Choroid plexus epithelial cell (primary cell): ENCODE data around the gene BCAS3.

Experiments
- DNase-seq: peaks from one replicate; pipeline ENCODE4 v3.0.0-alpha.2; 2010; ENCODE audit warnings: low read depth
- H3K4me3 ChIP-seq: 2 replicates; pipeline ENCODE4 v1.5.1; 2011; ENCODE audit warnings: low read depth, mild to moderate bottlenecking, control low read depth, low read length, moderate library complexity
- CTCF ChIP-seq: conservative IDR thresholded peaks from 2 replicates; pipeline ENCODE4 v1.5.1; 2011; ENCODE audit warnings: low read depth, mild to moderate bottlenecking, control low read depth, inconsistent platforms, low read length, moderate library complexity

Gene BCAS3

GRCh38 chr17:61174310-61174709 is 496.7 kb downstream of the BCAS3 start:
- no peak for DNase-seq
- TF ChIP-seq CTCF: no peak
- H3K4me3 ChIP-seq: no peak overlapping the region

- no peak overlapping the region for H3K4me3 ChIP-seq
- TF ChIP-seq CTCF: no peak
- no peak for DNase-seq
These were observed 497.9 kb downstream of the BCAS3 start for GRCh38 chr17:61175298-61176142.

DNA sequence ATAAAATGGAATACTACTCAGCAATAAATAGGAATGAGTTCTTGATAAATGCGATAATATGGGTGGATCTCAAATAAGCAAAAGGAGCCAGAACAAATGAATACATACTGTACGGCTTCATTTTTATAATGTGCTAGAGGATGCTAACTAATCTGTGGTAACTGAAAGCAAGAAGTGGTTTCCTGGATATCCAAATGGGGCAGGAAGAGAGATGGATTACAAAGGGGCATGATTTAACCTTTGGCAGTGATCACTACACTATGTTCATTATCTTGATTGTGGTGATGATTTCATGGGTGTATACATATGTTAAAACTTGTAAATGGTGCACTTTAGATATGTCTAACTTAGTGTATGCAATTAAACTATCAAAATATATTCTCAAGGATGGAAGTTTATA is 499.7 kb downstream of the BCAS3 start:
- TF ChIP-seq CTCF: no peak
- no peak for DNase-seq
- no peak overlapping the region for H3K4me3 ChIP-seq

DNA sequence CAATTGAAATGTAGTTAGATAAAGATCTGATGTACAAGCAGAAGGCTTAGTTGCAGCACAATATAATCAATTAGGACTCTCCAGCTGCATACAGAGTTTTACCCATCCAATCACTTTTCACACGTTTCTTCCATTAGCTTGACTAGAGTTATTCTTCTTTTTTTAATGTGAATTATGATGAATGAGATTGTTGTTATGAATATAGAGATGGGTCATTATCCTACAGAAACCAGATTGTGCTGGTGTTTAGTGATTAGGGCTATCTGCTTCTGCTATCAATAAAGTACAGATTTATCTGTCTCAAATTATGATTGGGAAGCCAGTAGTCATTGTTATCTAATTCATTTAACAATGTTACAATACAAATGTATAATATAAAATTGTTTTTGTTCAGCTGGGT is 500.6 kb downstream of the BCAS3 start:
- TF ChIP-seq CTCF: no peak
- H3K4me3 ChIP-seq: no peak overlapping the region
- no peak for DNase-seq

DNA sequence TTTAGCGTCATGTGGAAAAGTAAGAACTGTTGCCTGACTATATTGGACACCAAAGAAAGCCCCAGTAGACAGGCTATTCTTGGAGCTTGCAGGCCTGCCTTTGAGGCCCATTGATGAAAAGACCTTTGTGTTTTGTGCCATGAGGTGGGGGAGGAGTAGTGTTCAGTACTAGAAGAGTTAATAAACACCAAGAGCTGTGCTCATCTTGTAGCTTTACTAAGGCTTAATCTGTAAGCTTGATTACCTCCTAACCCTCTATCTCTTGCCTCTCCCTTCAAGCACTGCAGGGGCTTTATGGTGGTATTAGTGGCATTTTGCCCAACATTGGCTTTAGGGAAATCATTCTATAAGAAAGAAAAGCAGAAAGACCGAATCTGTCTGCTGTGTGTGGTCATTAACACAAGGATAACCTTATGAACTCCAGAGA is 501.7 kb downstream of the BCAS3 start:
- TF ChIP-seq CTCF: no peak
- no peak for DNase-seq
- no peak overlapping the region for H3K4me3 ChIP-seq

GRCh38 chr17:61183793-61184192 is 506.1 kb downstream of the BCAS3 start:
- no peak overlapping the region for H3K4me3 ChIP-seq
- DNase-seq: no peak
- no peak for TF ChIP-seq CTCF

DNA sequence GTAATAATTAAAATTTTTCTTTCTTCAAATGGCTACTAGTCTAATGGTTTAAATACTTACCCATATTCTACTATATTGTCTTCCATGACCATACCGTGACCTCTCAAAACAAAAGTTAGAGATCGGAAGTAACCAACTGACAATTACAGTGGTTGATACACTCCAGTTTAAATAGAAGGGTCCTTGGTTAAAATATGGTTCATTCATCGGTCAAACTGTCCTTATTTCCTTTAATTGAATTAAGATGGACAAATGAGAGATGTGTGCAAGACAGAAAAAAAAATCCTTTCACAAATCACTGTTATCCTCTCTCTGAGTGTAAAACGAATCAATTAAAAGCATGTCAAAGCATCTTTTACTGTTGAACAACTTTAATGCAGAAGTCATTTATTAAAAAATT is 507.7 kb downstream of the BCAS3 start:
- TF ChIP-seq CTCF: no peak
- no peak for DNase-seq
- no peak overlapping the region for H3K4me3 ChIP-seq
